ENCODE data around the gene STPG3. TPM values are rescaled to one million over a fixed set of nuclear protein-coding genes. Genes with fewer than 3 reads are reported as not detected.

STPG3 gene
- total and polyA plus RNA-seq, 2 of the 13 experiments (the other 11 are each of a cell fraction or from before 2014, with no cell fraction given): not detected

DNA sequence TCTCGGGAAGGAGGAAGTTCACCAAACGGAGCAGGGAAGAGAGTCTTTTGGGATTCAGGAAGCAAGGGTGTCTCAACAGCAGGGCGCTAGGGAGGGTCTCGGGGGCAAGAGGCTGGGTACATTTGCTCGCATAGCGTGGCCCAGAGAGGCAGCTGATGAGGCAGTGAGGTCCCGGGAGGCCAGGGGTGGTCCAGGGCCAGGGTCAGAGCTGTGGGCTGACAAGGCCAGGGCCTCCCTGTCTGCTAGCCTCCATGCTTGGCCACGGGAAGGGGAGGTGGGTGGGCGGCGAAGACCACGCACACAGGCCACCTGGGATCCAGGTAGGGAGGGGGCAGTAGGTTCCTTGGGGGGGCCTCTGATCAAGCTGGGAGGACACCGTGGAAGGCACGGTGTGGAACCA lies 39.6 kb upstream of the STPG3 start:
- DNase-seq (ENCODE audit: low spot score) (no peak), ATAC-seq (no peak), FAIRE-seq (no peak)
- Histone ChIP-seq H3K4me3 (replicated peaks in 1 of 3; ENCODE audit: insufficient read depth in 1 of 3, low read depth in 2 of 3, low read length in 3 of 3) (no peak overlapping the region), H3K27me3 (ENCODE audit: control insufficient read depth in 1 of 2, insufficient read depth in 2 of 2, low read length in 2 of 2) (no peaks in the 10 kb centered on the region), H4K20me1 (ENCODE audit: insufficient read depth, low read length) (no peaks in the 10 kb centered on the region), H2AFZ (ENCODE audit: low read length) (no peak overlapping the region), H3K9me3 (ENCODE audit: low read length) (no peaks in the 10 kb centered on the region), H3K79me2 (ENCODE audit: insufficient read depth, low read length) (peaks cover 3% of the 10 kb centered on the region), H3K27ac (ENCODE audit: extremely low read length, insufficient read depth, low read length) (no peak overlapping the region), H3K36me3 (replicated peaks in 1 of 2; ENCODE audit: control insufficient read depth in 1 of 2, insufficient read depth in 2 of 2, low read length in 2 of 2) (no peaks in the 10 kb centered on the region; a peak in 1 of 5 replicates), H3K4me2 (ENCODE audit: low read depth, low read length) (no peak overlapping the region), H3K9ac (ENCODE audit: insufficient read depth, low read depth, low read length) (no peak overlapping the region), H3K4me1 (ENCODE audit: insufficient read depth, low read length) (peaks cover 7% of the 10 kb centered on the region)
- BruUV-seq (replicated peaks): no TSS peak
- 93% methylated on average over 13 of the region's 13 CpGs for WGBS (ENCODE audit: low lambda C conversion rate)
- in situ Hi-C loops (cut with HindIII; ENCODE audit: extremely low pct_ligation_motif_present, low pct_unique_long_range_greater_than_20kb) (no loop called here), intact Hi-C loops (cut with micrococcal nuclease; ENCODE audit: unreplicated experiment) (no loop called here)
- ChIA-PET POLR2A (no interaction called here), CTCF (ENCODE audit: low intra/inter-chr PET ratio, low total read pairs) (no interaction called here)
- TF ChIP-seq RFX1 (IDR thresholded peaks at IDR 0.05): no peak
- peak; percentile 85 for TF ChIP-seq AGO2 (optimal IDR thresholded peaks at IDR 0.05; ENCODE audit: low read depth, low read length)

DNA sequence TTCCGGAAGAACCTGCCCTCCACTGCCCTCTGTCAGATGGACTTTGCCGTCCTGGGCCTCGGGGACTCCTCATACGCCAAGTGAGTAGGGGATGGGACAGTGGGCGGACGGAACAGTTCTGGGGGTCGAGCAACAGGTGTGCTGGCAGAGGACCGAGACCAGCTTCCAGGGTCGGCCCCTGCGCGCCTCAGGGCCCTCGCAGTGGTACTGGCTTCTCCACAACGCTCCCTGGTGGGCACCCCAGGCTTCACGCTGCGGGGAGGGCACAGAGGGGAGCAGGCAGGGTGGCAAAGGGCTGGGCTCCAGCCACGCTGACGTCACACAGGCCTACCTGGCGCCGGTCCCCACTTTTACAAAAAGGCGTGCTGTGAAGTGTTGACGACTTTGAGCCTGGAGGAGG lies 38.6 kb upstream of the STPG3 start:
- ATAC-seq: no peak
- no peak overlapping the region for H3K4me3 ChIP-seq (replicated peaks in 1 of 3; ENCODE audit: insufficient read depth in 1 of 3, low read depth in 2 of 3, low read length in 3 of 3)
- in situ Hi-C loops (cut with HindIII; ENCODE audit: extremely low pct_ligation_motif_present, low pct_unique_long_range_greater_than_20kb): no loop called here
- H3K79me2 ChIP-seq (ENCODE audit: insufficient read depth, low read length): no peaks in the 10 kb centered on the region
- intact Hi-C loops (cut with micrococcal nuclease; ENCODE audit: unreplicated experiment): no loop called here
- H3K9me3 ChIP-seq (ENCODE audit: low read length): no peaks in the 10 kb centered on the region
- ChIA-PET POLR2A (no interaction called here), CTCF (ENCODE audit: low intra/inter-chr PET ratio, low total read pairs) (no interaction called here)
- 92% methylated on average over 12 of the region's 21 CpGs for WGBS (ENCODE audit: low lambda C conversion rate)
- BruUV-seq (replicated peaks): no TSS peak
- H3K36me3 ChIP-seq (replicated peaks in 1 of 2; ENCODE audit: control insufficient read depth in 1 of 2, insufficient read depth in 2 of 2, low read length in 2 of 2): no peaks in the 10 kb centered on the region; a peak in 1 of 5 replicates
- no peak for FAIRE-seq
- no peak overlapping the region for H2AFZ ChIP-seq (ENCODE audit: low read length)
- no peak for DNase-seq (ENCODE audit: low spot score)
- H4K20me1 ChIP-seq (ENCODE audit: insufficient read depth, low read length): no peaks in the 10 kb centered on the region
- TF ChIP-seq SALL2 (CRISPR knock-in tag; IDR thresholded peaks at IDR 0.05) (no peak), JUN (CRISPR knock-in tag; IDR thresholded peaks at IDR 0.05) (no peak), AGO2 (optimal IDR thresholded peaks at IDR 0.05; ENCODE audit: low read depth, low read length) (peak; percentile 0), HNRNPL (IDR thresholded peaks at IDR 0.05; ENCODE audit: low read depth, low read length) (0 out of 2 replicates have a peak, but pooled peaks have one; percentile 74), DNMT3B (CRISPR knock-in tag; conservative IDR thresholded peaks at IDR 0.05) (no peak)
- TF ChIP-seq, protein P1, sequence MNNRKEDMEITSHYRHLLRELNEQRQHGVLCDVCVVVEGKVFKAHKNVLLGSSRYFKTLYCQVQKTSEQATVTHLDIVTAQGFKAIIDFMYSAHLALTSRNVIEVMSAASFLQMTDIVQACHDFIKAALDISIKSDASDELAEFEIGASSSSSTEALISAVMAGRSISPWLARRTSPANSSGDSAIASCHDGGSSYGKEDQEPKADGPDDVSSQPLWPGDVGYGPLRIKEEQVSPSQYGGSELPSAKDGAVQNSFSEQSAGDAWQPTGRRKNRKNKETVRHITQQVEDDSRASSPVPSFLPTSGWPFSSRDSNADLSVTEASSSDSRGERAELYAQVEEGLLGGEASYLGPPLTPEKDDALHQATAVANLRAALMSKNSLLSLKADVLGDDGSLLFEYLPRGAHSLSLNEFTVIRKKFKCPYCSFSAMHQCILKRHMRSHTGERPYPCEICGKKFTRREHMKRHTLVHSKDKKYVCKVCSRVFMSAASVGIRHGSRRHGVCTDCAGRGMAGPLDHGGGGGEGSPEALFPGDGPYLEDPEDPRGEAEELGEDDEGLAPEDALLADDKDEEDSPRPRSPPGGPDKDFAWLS (CRISPR knock-in tag; IDR thresholded peaks at IDR 0.05; ENCODE audit: borderline replicate concordance): no peak
- TF ChIP-seq, protein P2, sequence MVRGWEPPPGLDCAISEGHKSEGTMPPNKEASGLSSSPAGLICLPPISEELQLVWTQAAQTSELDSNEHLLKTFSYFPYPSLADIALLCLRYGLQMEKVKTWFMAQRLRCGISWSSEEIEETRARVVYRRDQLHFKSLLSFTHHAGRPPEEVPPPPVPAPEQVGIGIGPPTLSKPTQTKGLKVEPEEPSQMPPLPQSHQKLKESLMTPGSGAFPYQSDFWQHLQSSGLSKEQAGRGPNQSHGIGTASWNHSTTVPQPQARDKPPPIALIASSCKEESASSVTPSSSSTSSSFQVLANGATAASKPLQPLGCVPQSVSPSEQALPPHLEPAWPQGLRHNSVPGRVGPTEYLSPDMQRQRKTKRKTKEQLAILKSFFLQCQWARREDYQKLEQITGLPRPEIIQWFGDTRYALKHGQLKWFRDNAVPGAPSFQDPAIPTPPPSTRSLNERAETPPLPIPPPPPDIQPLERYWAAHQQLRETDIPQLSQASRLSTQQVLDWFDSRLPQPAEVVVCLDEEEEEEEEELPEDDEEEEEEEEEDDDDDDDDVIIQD (CRISPR knock-in tag; IDR thresholded peaks at IDR 0.05; ENCODE audit: low read depth): no peak
- TF ChIP-seq, protein P3, sequence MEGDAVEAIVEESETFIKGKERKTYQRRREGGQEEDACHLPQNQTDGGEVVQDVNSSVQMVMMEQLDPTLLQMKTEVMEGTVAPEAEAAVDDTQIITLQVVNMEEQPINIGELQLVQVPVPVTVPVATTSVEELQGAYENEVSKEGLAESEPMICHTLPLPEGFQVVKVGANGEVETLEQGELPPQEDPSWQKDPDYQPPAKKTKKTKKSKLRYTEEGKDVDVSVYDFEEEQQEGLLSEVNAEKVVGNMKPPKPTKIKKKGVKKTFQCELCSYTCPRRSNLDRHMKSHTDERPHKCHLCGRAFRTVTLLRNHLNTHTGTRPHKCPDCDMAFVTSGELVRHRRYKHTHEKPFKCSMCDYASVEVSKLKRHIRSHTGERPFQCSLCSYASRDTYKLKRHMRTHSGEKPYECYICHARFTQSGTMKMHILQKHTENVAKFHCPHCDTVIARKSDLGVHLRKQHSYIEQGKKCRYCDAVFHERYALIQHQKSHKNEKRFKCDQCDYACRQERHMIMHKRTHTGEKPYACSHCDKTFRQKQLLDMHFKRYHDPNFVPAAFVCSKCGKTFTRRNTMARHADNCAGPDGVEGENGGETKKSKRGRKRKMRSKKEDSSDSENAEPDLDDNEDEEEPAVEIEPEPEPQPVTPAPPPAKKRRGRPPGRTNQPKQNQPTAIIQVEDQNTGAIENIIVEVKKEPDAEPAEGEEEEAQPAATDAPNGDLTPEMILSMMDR (CRISPR knock-in tag; IDR thresholded peaks at IDR 0.05): peak; percentile 22; the same call in 1 of the 2 replicates
- TF ChIP-seq, protein P4, sequence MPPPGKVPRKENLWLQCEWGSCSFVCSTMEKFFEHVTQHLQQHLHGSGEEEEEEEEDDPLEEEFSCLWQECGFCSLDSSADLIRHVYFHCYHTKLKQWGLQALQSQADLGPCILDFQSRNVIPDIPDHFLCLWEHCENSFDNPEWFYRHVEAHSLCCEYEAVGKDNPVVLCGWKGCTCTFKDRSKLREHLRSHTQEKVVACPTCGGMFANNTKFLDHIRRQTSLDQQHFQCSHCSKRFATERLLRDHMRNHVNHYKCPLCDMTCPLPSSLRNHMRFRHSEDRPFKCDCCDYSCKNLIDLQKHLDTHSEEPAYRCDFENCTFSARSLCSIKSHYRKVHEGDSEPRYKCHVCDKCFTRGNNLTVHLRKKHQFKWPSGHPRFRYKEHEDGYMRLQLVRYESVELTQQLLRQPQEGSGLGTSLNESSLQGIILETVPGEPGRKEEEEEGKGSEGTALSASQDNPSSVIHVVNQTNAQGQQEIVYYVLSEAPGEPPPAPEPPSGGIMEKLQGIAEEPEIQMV (CRISPR knock-in tag; IDR thresholded peaks at IDR 0.05; ENCODE audit: low read depth): no peak
- no peak overlapping the region for H3K9ac ChIP-seq (ENCODE audit: insufficient read depth, low read depth, low read length)
- no peak overlapping the region for H3K4me2 ChIP-seq (ENCODE audit: low read depth, low read length)
- H3K27me3 ChIP-seq (ENCODE audit: control insufficient read depth in 1 of 2, insufficient read depth in 2 of 2, low read length in 2 of 2): no peaks in the 10 kb centered on the region
- no peak overlapping the region for H3K27ac ChIP-seq (ENCODE audit: extremely low read length, insufficient read depth, low read length)
- peaks cover 7% of the 10 kb centered on the region; the same call in 1 of the 2 replicates for H3K4me1 ChIP-seq (ENCODE audit: insufficient read depth, low read length)

Data from HepG2 (cell line).